Dedifferentiated amniotic fluid mesenchymal stem cell (primary cell): Measurements from ENCODE around the gene AFF3.

ENCODE experiments used
- DNase-seq: peaks from one replicate; pipeline ENCODE4 v3.0.0-alpha.2; 2016; ENCODE audit errors: extremely low spot score

The AFF3 gene

GRCh38 chr2:100068395-100068794 is 74.0 kb downstream of the AFF3 start:
- no peak for DNase-seq

GRCh38 chr2:100067784-100068183 is 74.6 kb downstream of the AFF3 start:
- DNase-seq: no peak

DNA sequence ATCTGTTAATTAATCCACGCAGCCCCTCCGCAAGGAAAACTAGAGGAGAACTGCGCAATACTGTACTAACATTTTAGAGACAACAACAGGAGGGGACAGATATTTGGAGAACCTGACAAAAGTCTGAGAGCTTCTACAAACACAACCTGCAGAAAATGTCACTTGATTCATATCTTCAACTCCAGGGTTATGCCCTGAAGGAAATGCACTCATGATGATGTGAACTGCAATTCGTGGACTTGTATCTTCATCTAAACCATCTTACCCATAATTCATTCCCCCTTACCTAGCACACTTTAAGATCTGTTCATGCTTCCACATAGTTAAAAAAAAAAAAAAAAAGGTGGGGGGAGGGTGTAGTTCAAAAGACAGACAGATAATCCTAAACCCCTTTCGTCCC is 75.5 kb downstream of the AFF3 start:
- DNase-seq: no peak

DNA sequence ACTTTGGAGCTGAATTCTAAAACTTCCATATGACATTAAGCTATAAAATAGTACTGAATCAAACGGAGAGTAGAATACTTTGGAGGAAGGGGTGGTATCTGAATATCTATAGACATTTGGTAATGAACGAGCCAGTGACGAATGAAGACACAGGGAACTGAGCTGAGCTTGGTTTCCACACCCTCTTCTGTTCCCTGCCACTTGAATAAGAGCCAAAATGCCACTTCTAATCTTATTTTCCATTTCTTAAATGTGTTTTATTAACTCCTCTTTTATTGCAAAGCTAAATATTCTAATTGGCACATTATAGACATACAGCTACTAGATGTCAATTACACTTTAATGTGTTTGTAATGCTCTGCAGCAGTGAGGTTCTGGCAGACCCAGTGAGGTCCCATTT is 76.1 kb downstream of the AFF3 start:
- no peak for DNase-seq

- no peak for DNase-seq
These were observed 77.6 kb downstream of the AFF3 start for GRCh38 chr2:100064592-100065428.

GRCh38 chr2:100064165-100064564 is 78.2 kb downstream of the AFF3 start:
- DNase-seq: no peak

DNA sequence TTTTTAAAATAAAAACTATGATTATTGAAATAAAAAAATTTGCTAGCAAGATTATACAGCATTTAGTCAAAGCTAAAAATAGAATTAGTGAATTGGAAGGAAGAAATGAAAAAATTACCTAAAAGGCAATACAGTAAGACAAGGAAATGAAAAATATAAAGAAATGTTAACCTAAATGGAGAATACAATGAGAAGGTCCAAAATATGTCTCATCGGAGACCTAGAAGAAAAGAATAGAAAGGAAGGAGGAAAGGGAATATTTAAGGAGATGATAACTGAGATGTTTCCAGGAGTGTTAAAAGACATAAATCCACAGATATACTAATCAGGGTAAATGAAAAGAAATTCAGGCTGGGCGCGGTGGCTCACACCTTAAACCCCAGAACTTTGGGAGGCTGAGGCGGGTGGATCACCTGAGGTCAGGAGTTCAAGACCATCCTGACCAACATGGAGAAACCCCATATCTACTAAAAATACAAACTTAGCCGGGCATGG is 78.9 kb downstream of the AFF3 start:
- DNase-seq: no peak

- no peak for DNase-seq
These were observed 80.1 kb downstream of the AFF3 start for GRCh38 chr2:100062336-100062735.

- no peak for DNase-seq
These were observed 81.5 kb downstream of the AFF3 start for GRCh38 chr2:100060875-100061274.

DNA sequence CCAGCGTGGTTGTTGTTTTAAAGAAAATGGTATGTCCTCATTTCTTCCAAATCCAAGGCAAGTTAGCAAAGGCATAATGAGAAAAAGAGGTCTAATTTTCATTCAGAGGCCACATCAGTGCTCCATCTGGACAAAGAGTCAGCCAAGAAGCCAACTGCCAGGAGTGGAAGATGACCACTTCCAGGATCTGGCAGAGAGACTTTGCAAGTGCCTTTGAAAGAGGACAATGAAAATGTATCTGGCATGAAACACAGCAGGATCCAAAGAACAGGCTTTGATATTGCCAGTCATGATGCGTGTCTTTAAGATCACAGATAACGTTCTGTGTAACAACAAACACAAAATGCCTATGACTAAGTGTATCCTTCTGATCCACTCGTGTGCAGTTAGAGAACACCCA is 82.8 kb downstream of the AFF3 start:
- DNase-seq: no peak

DNA sequence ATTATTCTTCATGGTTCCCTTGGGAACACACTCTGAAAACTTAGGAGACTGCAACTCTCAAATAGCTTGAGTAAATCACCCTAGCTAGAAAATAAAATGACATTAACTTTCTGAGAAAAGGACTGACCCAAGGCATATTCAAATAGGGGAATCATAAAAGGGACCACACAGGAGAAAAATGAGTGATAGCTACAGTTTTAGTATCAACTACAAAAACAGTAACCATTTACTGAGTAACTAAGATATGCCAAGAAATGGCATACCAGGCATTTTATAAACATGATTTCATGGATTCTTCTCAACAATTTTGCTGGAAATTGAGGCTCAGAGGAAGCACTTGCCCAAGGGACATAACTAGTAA is 84.5 kb downstream of the AFF3 start:
- peak; percentile 38 for DNase-seq

- DNase-seq: no peak
These were observed 88.0 kb downstream of the AFF3 start for GRCh38 chr2:100054426-100054825.

DNA sequence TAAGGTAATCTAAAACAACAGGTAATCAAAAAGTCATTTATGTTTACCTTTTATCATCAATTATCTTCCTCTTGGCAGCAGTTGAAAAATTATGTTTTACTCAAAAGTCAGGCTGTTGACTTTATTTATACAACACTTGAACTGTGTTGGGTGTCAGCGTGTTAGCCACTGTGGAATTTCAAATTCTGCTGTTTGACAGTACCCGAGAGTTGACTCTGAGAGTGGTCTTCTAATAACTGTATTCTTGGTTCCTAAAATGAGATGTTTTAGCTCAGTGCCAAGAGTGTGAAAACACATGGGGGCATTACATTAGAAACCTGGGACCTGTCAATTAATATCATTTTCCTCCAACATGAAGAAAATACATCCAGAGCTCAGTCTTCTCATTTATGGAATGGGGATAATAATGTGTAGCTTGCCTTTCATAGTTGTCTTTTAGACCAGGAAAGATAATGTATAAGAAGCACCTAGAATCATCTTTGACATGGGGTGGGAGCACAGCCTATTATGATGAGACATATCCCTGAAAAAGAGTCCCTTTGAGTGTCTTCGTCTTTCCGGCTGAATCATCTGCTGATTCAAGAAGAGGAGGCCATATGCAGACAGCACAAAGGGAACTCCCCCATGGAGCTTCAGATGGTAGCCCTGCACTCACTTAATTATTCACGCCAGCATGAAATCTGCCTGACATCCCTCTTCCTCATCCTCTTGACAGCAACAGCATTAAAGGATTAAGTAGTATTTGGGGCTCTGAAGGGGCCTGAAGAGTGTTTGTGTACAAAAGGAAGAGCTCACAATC is 89.1 kb downstream of the AFF3 start:
- DNase-seq: no peak

GRCh38 chr2:100052650-100053049 is 89.7 kb downstream of the AFF3 start:
- no peak for DNase-seq

DNA sequence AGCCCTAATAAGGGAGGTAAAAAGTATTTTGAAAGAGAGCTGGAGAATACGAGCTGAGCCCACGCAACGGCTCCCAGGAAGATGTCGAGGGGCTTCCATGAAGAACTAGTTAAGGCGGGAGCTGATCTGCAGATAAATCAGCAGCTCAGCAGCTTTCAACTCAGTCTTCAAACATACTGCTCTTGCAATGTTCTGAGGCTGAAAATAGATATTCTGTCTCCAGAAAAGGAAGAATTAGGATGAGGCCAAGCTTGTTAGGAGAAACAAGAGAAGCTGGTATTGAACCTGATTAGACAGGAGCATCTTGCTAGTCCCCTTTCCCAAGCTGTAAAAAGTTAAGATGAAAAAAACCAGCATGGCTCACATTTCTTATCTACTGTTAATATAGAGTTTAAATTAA is 91.1 kb downstream of the AFF3 start:
- no peak for DNase-seq

DNA sequence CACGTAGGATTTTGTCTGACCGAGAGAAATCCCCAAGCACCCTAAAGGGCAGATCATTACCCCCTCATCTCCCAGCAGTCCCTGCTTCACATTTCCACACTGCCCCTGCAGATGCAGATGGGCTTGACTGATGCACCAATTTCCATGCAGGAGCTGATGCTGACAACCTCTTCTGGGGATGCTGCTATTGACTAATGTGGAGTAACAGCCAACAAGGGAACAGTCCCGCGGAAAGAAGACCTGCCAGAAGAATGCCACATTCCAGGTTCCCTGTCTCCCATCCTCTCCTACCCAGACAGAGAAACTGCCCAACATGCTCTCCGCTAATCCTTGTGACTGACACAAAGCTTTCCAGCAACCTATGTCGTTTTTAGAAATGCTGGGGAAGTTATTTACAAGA is 91.7 kb downstream of the AFF3 start:
- no peak for DNase-seq

GRCh38 chr2:100046961-100047947 is 95.1 kb downstream of the AFF3 start:
- DNase-seq: peak; percentile 40

DNA sequence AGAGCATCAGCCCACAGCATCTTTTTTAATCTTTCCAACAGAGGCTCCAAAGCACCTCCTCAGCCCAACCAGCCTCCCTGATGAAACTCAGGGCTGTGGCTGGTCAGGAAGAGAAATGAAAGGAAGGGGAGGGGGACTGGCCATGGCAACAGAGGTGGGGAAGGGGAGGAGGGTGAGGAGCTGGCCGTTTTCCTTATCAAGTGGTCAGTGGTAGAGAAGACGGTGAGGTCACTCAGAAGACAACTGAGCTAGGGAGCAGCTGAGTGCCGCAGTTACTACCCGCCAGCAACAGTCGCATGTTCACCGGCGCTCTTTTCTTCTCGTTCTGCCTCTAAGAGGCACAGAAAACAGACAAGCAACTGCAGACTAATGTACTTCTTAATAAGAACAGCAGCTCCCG is 97.4 kb downstream of the AFF3 start:
- DNase-seq: no peak

- DNase-seq: no peak
These were observed 98.5 kb downstream of the AFF3 start for GRCh38 chr2:100043891-100044255.

- DNase-seq: no peak
These were observed 99.1 kb downstream of the AFF3 start for GRCh38 chr2:100043081-100043890.

GRCh38 chr2:100042562-100042961 is 99.8 kb downstream of the AFF3 start:
- DNase-seq: no peak
